Measurements from ENCODE around the gene ATP1A1.

ATP1A1 gene

DNA sequence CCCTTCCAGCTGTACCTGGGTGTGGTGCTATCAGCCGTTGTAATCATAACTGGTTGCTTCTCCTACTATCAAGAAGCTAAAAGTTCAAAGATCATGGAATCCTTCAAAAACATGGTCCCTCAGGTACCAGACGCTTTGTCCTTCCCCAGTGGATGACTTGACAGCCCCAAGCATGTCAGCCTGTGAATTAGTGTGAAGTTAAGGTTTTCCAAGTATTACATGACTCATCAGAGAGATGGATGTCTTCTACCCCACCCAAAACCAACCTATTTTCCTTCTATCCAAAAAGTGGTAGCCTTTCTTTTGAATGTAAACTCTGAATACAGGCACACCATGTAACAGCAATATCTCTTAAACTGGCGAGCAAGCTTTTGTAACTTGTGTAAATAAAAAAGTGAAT is 15.1 kb downstream of the ATP1A1 start:
- no peak for DNase-seq (ENCODE audit: insufficient read length, low spot score)
- no peak for TF ChIP-seq CTCF (IDR thresholded peaks at IDR 0.05; ENCODE audit: insufficient read depth, missing control alignments)
- FAIRE-seq = no peak

DNA sequence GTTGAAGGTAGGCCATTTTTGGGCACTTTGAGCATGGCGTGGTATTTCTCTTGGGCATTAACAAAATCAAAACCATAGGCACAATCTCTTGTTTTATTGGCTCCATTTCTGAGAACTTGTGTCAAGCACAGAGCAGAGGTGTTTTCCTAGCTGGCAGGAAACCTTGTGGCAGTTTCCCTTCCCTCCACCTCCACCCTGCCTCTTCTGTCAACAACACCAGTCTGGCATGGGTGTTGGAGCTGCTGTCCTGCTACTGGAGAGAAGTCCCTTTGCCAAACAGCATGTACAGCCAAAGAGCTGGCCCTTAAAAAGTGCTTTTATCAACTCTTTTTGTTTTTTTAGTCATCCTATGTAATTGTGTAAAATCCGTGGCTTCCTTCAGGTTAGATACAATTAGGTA is 16.0 kb downstream of the ATP1A1 start:
- FAIRE-seq (no peak), DNase-seq (ENCODE audit: insufficient read length, low spot score) (no peak)
- TF ChIP-seq CTCF (IDR thresholded peaks at IDR 0.05; ENCODE audit: insufficient read depth, missing control alignments) = no peak

- DNase-seq (ENCODE audit: insufficient read length, low spot score) (no peak), FAIRE-seq (no peak)
- TF ChIP-seq CTCF (IDR thresholded peaks at IDR 0.05; ENCODE audit: insufficient read depth, missing control alignments) = no peak
Measured at GRCh38 chr1:116389686-116390085, 16.6 kb downstream of the ATP1A1 start.

GRCh38 chr1:116390195-116390594 is 17.2 kb downstream of the ATP1A1 start:
- no peak for TF ChIP-seq CTCF (IDR thresholded peaks at IDR 0.05; ENCODE audit: insufficient read depth, missing control alignments)
- no peak for FAIRE-seq
- DNase-seq (ENCODE audit: insufficient read length, low spot score) = no peak

DNA sequence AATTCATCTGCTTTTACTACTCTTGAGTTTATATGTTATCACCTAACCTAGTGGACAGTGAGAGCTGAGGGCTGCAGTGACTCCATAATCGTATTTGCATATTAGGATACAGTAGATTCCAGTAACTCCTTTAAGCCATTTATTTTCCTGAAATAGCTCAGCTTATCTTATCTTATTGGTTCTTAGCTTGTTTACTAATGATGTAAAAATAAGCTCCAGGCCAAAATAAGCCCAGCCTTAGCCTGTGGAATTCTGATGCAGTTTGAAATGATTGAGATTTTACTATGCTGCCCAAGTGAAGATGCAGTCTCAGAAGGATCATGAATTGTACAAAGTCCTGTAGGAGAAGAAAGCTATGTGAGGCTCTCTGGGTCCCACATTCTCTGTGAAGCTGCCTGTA is 18.1 kb downstream of the ATP1A1 start:
- FAIRE-seq = no peak
- no peak for TF ChIP-seq CTCF (IDR thresholded peaks at IDR 0.05; ENCODE audit: insufficient read depth, missing control alignments)

DNA sequence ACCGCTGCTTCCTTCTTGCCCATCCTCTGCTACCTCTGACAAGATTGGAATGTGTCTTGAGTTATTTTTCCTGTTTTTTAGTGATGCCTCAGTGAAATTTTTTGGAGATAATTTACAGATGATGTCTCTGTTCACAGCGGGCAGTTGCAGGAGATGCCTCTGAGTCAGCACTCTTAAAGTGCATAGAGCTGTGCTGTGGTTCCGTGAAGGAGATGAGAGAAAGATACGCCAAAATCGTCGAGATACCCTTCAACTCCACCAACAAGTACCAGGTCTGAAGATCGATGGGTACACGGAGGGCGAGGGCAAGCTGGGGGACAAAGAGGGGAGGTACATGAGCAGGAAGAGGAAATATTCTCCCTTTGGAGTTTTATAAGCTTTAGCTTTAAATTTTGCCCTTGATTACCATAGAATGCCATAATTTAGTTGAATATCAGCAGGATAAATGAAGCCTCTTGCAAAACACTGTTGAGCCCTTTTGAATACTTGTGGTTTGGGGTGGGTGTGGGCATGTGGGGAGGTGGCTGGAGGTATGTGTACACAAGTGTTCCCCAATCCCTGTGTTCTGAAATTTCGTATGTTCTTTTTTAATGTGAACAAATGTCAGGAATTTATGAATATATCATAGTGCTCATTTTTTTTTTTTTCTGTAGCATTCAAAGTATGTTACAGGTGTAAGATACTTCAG is 19.8 kb downstream of the ATP1A1 start:
- no peak for FAIRE-seq
- no peak for TF ChIP-seq CTCF (IDR thresholded peaks at IDR 0.05; ENCODE audit: insufficient read depth, missing control alignments)

More for the DNA sequence above, 18.1 kb downstream of the ATP1A1 start:
- no peak for DNase-seq (ENCODE audit: insufficient read length, low spot score)

GRCh38 chr1:116393792-116394191 is 20.7 kb downstream of the ATP1A1 start:
- FAIRE-seq (no peak), DNase-seq (ENCODE audit: insufficient read length, low spot score) (no peak)
- no peak for TF ChIP-seq CTCF (IDR thresholded peaks at IDR 0.05; ENCODE audit: insufficient read depth, missing control alignments)

More for the DNA sequence above, 19.8 kb downstream of the ATP1A1 start:
- no peak for DNase-seq (ENCODE audit: insufficient read length, low spot score)
